Stomach smooth muscle (tissue), 2 donors: ENCODE results near the gene SNTB2.
"Not testable (repeated sequence)": the region's sequence is repeated elsewhere in the genome, so short reads cannot be mapped to it uniquely, and the experiment has no call there.

Experiments used
- H3K27ac ChIP-seq: one replicate; pipeline ENCODE4 v1.7.0; 2013; ENCODE audit warnings: mild to moderate bottlenecking, low read length, inconsistent platforms
- H3K27me3 ChIP-seq, 2 donors: one replicate each; pipeline ENCODE4 v1.7.0; 2013; ENCODE audit warnings: low read length in 2 of 2; ENCODE audit not compliant: insufficient read depth in 2 of 2, control insufficient read depth in 1 of 2
- H3K36me3 ChIP-seq, 2 donors: one replicate each; pipeline ENCODE4 v1.7.0; 2013; ENCODE audit warnings: low read length in 2 of 2; ENCODE audit not compliant: control insufficient read depth in 2 of 2, insufficient read depth in 2 of 2
- H3K4me1 ChIP-seq: one replicate; pipeline ENCODE4 v1.7.0; 2013; ENCODE audit warnings: low read length; ENCODE audit not compliant: control insufficient read depth, insufficient read depth
- H3K4me3 ChIP-seq, 2 donors: one replicate each; pipeline ENCODE4 v1.7.0; 2013; ENCODE audit warnings: low read length in 2 of 2
- H3K9ac ChIP-seq, 2 donors: one replicate each; pipeline ENCODE4 v1.7.0; 2013; ENCODE audit warnings: low read length in 2 of 2, mild to moderate bottlenecking in 1 of 2
- H3K9me3 ChIP-seq, 2 donors: one replicate each; pipeline ENCODE4 v1.7.0; 2013; ENCODE audit warnings: low read length in 2 of 2; ENCODE audit not compliant: control insufficient read depth in 2 of 2
- donor health status: healthy.
- donor health status: Pancreatic carcinoma.

SNTB2 gene

GRCh38 chr16:69285240-69285639, 98.3 kb downstream of the SNTB2 start:
- Histone ChIP-seq H3K9ac (no peak overlapping the region), H3K4me1 (no peaks in the 10 kb centered on the region), H3K27me3 (no peaks in the 10 kb centered on the region), H3K36me3 (peaks cover 0 to 5% of the 10 kb centered on the region in 2 donors), H3K4me3 (no peak overlapping the region), H3K9me3 (no peaks in the 10 kb centered on the region), H3K27ac (no peak overlapping the region)

GRCh38 chr16:69286941-69287713, 100.2 kb downstream of the SNTB2 start:
- H3K27ac ChIP-seq = no peak overlapping the region
- no peaks in the 10 kb centered on the region for H3K27me3 ChIP-seq
- no peak overlapping the region for H3K4me3 ChIP-seq
- H3K9me3 ChIP-seq = no peaks in the 10 kb centered on the region
- no peak overlapping the region for H3K9ac ChIP-seq
- H3K4me1 ChIP-seq = no peaks in the 10 kb centered on the region
- peaks cover 0 to 5% of the 10 kb centered on the region in 2 donors for H3K36me3 ChIP-seq

- not testable (repeated sequence) for H3K27me3 ChIP-seq, H3K4me1 ChIP-seq, H3K9me3 ChIP-seq, H3K4me3 ChIP-seq, H3K9ac ChIP-seq, H3K27ac ChIP-seq, H3K36me3 ChIP-seq
These were observed 104.7 kb downstream of the SNTB2 start for GRCh38 chr16:69291657-69292056.

GRCh38 chr16:69293401-69293800, 106.4 kb downstream of the SNTB2 start:
- H3K27ac ChIP-seq = no peak overlapping the region
- H3K4me3 ChIP-seq = no peak overlapping the region
- no peaks in the 10 kb centered on the region for H3K27me3 ChIP-seq
- H3K4me1 ChIP-seq = no peaks in the 10 kb centered on the region
- no peak overlapping the region for H3K9ac ChIP-seq
- no peaks in the 10 kb centered on the region for H3K9me3 ChIP-seq
- H3K36me3 ChIP-seq = no peaks in the 10 kb centered on the region

- no peaks in the 10 kb centered on the region for H3K27me3 ChIP-seq
- no peak overlapping the region for H3K9ac ChIP-seq
- no peak overlapping the region for H3K4me3 ChIP-seq
- H3K9me3 ChIP-seq = no peaks in the 10 kb centered on the region
- no peak overlapping the region for H3K27ac ChIP-seq
- H3K36me3 ChIP-seq = no peaks in the 10 kb centered on the region
- H3K4me1 ChIP-seq = no peaks in the 10 kb centered on the region
These were observed 107.1 kb downstream of the SNTB2 start for GRCh38 chr16:69294051-69294450.

- H3K4me1 ChIP-seq, H3K9me3 ChIP-seq, H3K9ac ChIP-seq, H3K27me3 ChIP-seq, H3K4me3 ChIP-seq, H3K27ac ChIP-seq: not testable (repeated sequence)
- H3K36me3 ChIP-seq = peaks cover 7 to 17% of the 10 kb centered on the region in 2 donors
These were observed 109.8 kb downstream of the SNTB2 start for GRCh38 chr16:69296771-69297170.

- H3K27me3 ChIP-seq = no peaks in the 10 kb centered on the region
- H3K27ac ChIP-seq = no peak overlapping the region
- H3K9ac ChIP-seq = no peak overlapping the region
- no peak overlapping the region for H3K4me3 ChIP-seq
- H3K9me3 ChIP-seq = no peaks in the 10 kb centered on the region
- peaks cover 7 to 20% of the 10 kb centered on the region in 2 donors for H3K36me3 ChIP-seq
- H3K4me1 ChIP-seq = no peaks in the 10 kb centered on the region
These were observed 111.3 kb downstream of the SNTB2 start for GRCh38 chr16:69298261-69298660.

- Histone ChIP-seq H3K27ac (no peak overlapping the region), H3K9me3 (no peaks in the 10 kb centered on the region), H3K4me3 (no peak overlapping the region), H3K36me3 (peaks cover 7 to 22% of the 10 kb centered on the region in 2 donors), H3K9ac (no peak overlapping the region), H3K27me3 (no peaks in the 10 kb centered on the region), H3K4me1 (no peaks in the 10 kb centered on the region)
These were observed 114.2 kb downstream of the SNTB2 start for GRCh38 chr16:69301187-69301586.

GRCh38 chr16:69301861-69302260, 114.9 kb downstream of the SNTB2 start:
- Histone ChIP-seq H3K27me3 (no peaks in the 10 kb centered on the region), H3K4me1 (no peaks in the 10 kb centered on the region), H3K9me3 (no peaks in the 10 kb centered on the region), H3K36me3 (peaks cover 7 to 22% of the 10 kb centered on the region in 2 donors), H3K27ac (no peak overlapping the region), H3K9ac (no peak overlapping the region), H3K4me3 (no peak overlapping the region)

GRCh38 chr16:69302301-69302700, 115.3 kb downstream of the SNTB2 start:
- Histone ChIP-seq H3K9me3 (no peaks in the 10 kb centered on the region), H3K9ac (no peak overlapping the region), H3K36me3 (peaks cover 7 to 22% of the 10 kb centered on the region in 2 donors), H3K27me3 (no peaks in the 10 kb centered on the region), H3K4me3 (no peak overlapping the region), H3K27ac (no peak overlapping the region), H3K4me1 (no peaks in the 10 kb centered on the region)

- no peak overlapping the region for H3K9ac ChIP-seq
- H3K27me3 ChIP-seq = no peaks in the 10 kb centered on the region
- no peak overlapping the region for H3K27ac ChIP-seq
These were observed 119.1 kb downstream of the SNTB2 start for GRCh38 chr16:69306031-69306430.

More at GRCh38 chr16:69306031-69306430, 119.1 kb downstream of the SNTB2 start:
- Histone ChIP-seq H3K4me1 (peaks cover 3% of the 10 kb centered on the region), H3K36me3 (peaks cover 3 to 9% of the 10 kb centered on the region in 2 donors), H3K9me3 (no peaks in the 10 kb centered on the region), H3K4me3 (no peak overlapping the region)
